IPS-20b (cell line): ENCODE results near the gene ZNF441.
"Not testable (repeated sequence)": the region's sequence is repeated elsewhere in the genome, so short reads cannot be mapped to it uniquely, and the experiment has no call there.

Source experiments
- H3K27ac ChIP-seq: one replicate; pipeline ENCODE4 v1.5.1; 2013; ENCODE audit warnings: low read length
- H3K27me3 ChIP-seq: 2 replicates; pipeline ENCODE4 v1.6.1; 2013; ENCODE audit warnings: mild to moderate bottlenecking, low read length, inconsistent platforms; ENCODE audit not compliant: insufficient read depth
- H3K36me3 ChIP-seq: 2 replicates; pipeline ENCODE4 v1.6.1; 2013; ENCODE audit warnings: low read depth, mild to moderate bottlenecking, inconsistent platforms, low read length, moderate library complexity; ENCODE audit not compliant: insufficient read depth
- H3K4me1 ChIP-seq: 2 replicates; pipeline ENCODE4 v1.6.1; 2013; ENCODE audit warnings: mild to moderate bottlenecking, control low read depth, inconsistent platforms, low read length, moderate library complexity; ENCODE audit not compliant: insufficient read depth
- H3K4me3 ChIP-seq: 2 replicates; pipeline ENCODE4 v1.5.1; 2013; ENCODE audit warnings: mild to moderate bottlenecking, low read length, inconsistent platforms
- H3K9ac ChIP-seq: 2 replicates; pipeline ENCODE4 v1.6.1; 2013; ENCODE audit warnings: low read depth, mild to moderate bottlenecking, inconsistent platforms, low read length, moderate library complexity
- H3K9me3 ChIP-seq: 2 replicates; pipeline ENCODE4 v1.6.1; 2013; ENCODE audit warnings: mild to moderate bottlenecking, low read depth, low read length, inconsistent platforms; ENCODE audit not compliant: insufficient read depth

ZNF441 gene

GRCh38 chr19:11821474-11822109 lies 54.8 kb downstream of the ZNF441 start:
- Histone ChIP-seq H3K36me3 (no peaks in the 10 kb centered on the region), H3K4me3 (no peak overlapping the region), H3K27ac (no peak overlapping the region), H3K4me1 (no peaks in the 10 kb centered on the region), H3K9me3 (no peaks in the 10 kb centered on the region), H3K9ac (no peak overlapping the region), H3K27me3 (no peaks in the 10 kb centered on the region)

DNA sequence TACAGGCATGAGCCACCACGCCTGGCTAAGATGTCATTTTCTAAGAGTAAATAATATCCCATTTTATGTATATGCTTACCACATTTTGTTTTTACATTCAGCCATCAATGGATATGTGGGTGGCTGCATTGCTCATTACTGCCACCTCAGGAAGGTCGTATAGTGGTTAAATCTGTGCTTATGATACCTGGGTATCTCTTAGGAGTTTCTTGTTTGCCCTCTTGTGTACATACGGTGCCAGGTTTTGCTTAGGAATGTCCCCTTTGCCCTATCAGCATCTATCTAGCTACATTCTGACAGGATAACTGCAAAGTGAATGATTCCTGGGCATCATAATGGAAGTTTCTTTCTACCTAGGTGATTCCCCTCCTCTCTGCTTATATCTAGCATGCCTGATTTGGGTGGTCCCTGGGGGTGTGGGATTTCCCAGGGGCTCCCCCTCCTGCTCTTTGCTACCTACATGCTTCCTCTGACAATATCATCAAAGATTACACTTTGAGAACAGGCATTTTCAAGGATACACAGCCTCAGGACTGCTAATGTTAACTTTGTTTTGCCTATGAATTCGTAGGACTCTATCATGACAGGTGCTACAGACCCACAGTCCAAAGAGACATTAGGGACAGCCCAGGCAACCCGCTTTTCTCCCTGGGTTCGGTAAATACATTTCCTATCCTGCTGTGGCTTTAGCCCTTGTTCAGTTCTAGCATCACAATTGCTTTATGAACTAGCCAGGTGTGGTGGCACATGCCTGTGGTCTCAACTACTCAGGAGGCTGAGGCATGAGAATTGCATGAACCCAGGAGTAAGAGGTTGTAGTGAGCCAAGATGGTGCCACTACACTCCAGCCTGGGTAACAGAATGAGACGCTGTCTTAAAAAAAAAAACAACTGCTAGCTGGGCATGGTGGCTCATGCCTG lies 62.4 kb downstream of the ZNF441 start:
- H3K4me3 ChIP-seq, H3K27ac ChIP-seq, H3K4me1 ChIP-seq, H3K27me3 ChIP-seq, H3K9ac ChIP-seq: not testable (repeated sequence)
- peaks cover 33% of the 10 kb centered on the region for H3K36me3 ChIP-seq
- H3K9me3 ChIP-seq: peaks cover 49% of the 10 kb centered on the region

- H3K9ac ChIP-seq: no peak overlapping the region
- H3K36me3 ChIP-seq: peaks cover 33% of the 10 kb centered on the region
- no peaks in the 10 kb centered on the region for H3K4me1 ChIP-seq
- no peaks in the 10 kb centered on the region for H3K27me3 ChIP-seq
- peaks cover 62% of the 10 kb centered on the region for H3K9me3 ChIP-seq
- H3K27ac ChIP-seq: no peak overlapping the region
- H3K4me3 ChIP-seq: peak overlapping the region; percentile 30; the same call in 1 of the 2 replicates
These were observed 65.6 kb downstream of the ZNF441 start for GRCh38 chr19:11832253-11832912.

DNA sequence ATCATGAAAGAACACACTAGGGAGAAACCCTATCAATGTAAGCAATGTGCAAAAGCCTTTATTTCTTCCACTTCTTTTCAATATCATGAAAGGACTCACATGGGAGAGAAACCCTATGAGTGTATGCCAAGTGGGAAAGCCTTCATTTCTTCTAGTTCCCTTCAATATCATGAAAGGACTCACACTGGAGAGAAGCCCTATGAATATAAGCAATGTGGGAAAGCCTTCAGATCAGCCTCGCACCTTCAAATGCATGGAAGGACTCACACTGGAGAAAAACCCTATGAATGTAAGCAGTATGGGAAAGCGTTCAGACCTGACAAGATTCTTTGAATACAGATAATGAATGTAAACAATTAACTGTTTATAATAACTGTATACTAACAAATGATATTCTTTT lies 66.7 kb downstream of the ZNF441 start:
- Histone ChIP-seq H3K4me1 (no peaks in the 10 kb centered on the region), H3K27me3 (no peaks in the 10 kb centered on the region), H3K27ac (no peak overlapping the region), H3K4me3 (no peak overlapping the region), H3K36me3 (peaks cover 33% of the 10 kb centered on the region), H3K9me3 (peaks cover 71% of the 10 kb centered on the region), H3K9ac (no peak overlapping the region)
